Measurements from ENCODE around the gene CCDC15.

Gene CCDC15

GRCh38 chr11:125071435-125071834, 117.4 kb downstream of the CCDC15 start:
- Histone ChIP-seq H3K9me3 (ENCODE audit: control insufficient read depth in 1 of 2, low read length in 2 of 2) (no peaks in the 10 kb centered on the region), H3K27me3 (ENCODE audit: low read depth, low read length) (no peaks in the 10 kb centered on the region), H3K4me3 (ENCODE audit: low read depth in 1 of 2, low read length in 2 of 2) (no peak overlapping the region), H3K27ac (ENCODE audit: low read length) (peak overlapping the region; percentile 63), H3K4me1 (ENCODE audit: control insufficient read depth in 1 of 2, insufficient read depth in 2 of 2, low read length in 2 of 2) (peaks cover 0 to 17% of the 10 kb centered on the region in 2 donors), H3K36me3 (ENCODE audit: control insufficient read depth in 1 of 2, insufficient read depth in 2 of 2, low read length in 2 of 2) (no peaks in the 10 kb centered on the region)

GRCh38 chr11:125071846-125072217, 117.8 kb downstream of the CCDC15 start:
- no peak overlapping the region for H3K27ac ChIP-seq (ENCODE audit: low read length)
- H3K27me3 ChIP-seq (ENCODE audit: low read depth, low read length) = no peaks in the 10 kb centered on the region
- peaks cover 0 to 17% of the 10 kb centered on the region in 2 donors for H3K4me1 ChIP-seq (ENCODE audit: control insufficient read depth in 1 of 2, insufficient read depth in 2 of 2, low read length in 2 of 2)

DNA sequence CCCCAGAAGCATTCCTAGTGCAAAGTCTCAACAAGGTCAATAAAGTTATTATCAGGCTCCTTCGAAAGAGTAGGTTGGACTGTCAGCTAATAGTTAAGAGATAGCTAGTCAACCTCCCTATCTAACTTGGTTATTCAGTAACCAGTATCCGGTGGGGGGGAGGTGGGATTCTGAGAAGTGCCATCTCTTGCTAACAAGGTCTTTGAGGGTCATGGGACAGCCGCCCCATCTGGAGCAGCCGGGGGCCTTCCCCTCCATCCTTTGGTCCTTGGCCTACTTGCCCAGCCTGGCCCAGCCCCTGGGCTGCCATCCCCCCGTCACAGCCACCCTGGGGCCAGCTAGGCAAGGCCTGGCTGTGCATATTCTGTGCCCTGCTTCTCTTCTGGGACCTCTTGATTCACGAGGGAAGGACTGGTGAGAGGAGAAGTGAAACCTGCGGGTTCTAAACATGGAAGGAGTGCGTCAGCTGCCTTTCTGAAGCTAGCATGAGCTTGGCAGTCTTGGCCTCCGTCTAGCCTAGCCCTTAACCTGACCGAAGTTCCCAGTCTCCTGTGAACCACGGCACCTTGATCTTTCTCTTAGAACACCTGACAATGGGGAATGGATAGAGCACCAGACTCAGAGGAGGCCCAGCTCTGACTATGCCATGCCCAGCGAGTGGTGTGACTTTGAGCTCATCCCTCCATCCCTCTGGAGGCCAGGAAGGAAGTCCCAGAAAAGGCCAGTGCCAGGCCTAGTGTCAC, 118.4 kb downstream of the CCDC15 start:
- peaks cover 0 to 17% of the 10 kb centered on the region in 2 donors for H3K4me1 ChIP-seq (ENCODE audit: control insufficient read depth in 1 of 2, insufficient read depth in 2 of 2, low read length in 2 of 2)
- H3K36me3 ChIP-seq (ENCODE audit: control insufficient read depth in 1 of 2, insufficient read depth in 2 of 2, low read length in 2 of 2) = no peaks in the 10 kb centered on the region
- H3K4me3 ChIP-seq (ENCODE audit: low read depth in 1 of 2, low read length in 2 of 2) = no peak overlapping the region
- no peaks in the 10 kb centered on the region for H3K27me3 ChIP-seq (ENCODE audit: low read depth, low read length)
- no peaks in the 10 kb centered on the region for H3K9me3 ChIP-seq (ENCODE audit: control insufficient read depth in 1 of 2, low read length in 2 of 2)
- H3K27ac ChIP-seq (ENCODE audit: low read length) = no peak overlapping the region

More at GRCh38 chr11:125071846-125072217, 117.8 kb downstream of the CCDC15 start:
- Histone ChIP-seq H3K9me3 (ENCODE audit: control insufficient read depth in 1 of 2, low read length in 2 of 2) (no peaks in the 10 kb centered on the region), H3K4me3 (ENCODE audit: low read depth in 1 of 2, low read length in 2 of 2) (no peak overlapping the region), H3K36me3 (ENCODE audit: control insufficient read depth in 1 of 2, insufficient read depth in 2 of 2, low read length in 2 of 2) (no peaks in the 10 kb centered on the region)

DNA sequence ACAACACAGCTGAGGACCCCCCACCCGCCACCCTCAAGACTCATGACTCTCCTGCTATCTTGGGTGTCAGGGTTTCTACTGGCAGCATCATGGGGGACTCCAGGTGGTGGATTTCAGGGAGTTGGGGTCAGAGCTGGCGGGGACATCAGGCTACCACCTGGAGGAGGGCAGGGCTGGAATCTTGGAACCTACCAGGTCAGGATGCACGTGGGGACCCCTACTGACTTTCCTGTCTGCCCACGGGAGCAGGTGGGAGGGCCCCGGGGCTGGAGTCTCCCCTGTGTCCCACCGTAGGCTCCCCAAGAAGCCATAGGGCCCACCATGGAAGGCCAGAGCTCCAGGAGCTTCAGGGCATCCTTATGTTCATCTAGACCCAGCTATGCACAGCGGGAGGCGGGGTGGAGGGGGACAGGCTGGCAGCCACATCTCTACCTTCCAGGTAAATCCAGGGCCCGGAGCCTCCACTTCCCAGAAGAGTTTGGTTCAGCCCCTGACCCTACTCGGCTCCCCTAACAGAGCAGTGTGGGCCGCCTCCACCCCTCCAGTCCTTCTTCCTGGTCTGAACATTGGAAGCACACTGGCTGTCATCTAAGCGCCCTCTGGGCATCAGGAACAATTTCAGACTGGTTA, 119.1 kb downstream of the CCDC15 start:
- H3K4me1 ChIP-seq (ENCODE audit: control insufficient read depth in 1 of 2, insufficient read depth in 2 of 2, low read length in 2 of 2) = peaks cover 0 to 17% of the 10 kb centered on the region in 2 donors
- no peak overlapping the region for H3K27ac ChIP-seq (ENCODE audit: low read length)
- no peaks in the 10 kb centered on the region for H3K27me3 ChIP-seq (ENCODE audit: low read depth, low read length)
- no peak overlapping the region for H3K4me3 ChIP-seq (ENCODE audit: low read depth in 1 of 2, low read length in 2 of 2)
- no peaks in the 10 kb centered on the region for H3K9me3 ChIP-seq (ENCODE audit: control insufficient read depth in 1 of 2, low read length in 2 of 2)
- H3K36me3 ChIP-seq (ENCODE audit: control insufficient read depth in 1 of 2, insufficient read depth in 2 of 2, low read length in 2 of 2) = no peaks in the 10 kb centered on the region

DNA sequence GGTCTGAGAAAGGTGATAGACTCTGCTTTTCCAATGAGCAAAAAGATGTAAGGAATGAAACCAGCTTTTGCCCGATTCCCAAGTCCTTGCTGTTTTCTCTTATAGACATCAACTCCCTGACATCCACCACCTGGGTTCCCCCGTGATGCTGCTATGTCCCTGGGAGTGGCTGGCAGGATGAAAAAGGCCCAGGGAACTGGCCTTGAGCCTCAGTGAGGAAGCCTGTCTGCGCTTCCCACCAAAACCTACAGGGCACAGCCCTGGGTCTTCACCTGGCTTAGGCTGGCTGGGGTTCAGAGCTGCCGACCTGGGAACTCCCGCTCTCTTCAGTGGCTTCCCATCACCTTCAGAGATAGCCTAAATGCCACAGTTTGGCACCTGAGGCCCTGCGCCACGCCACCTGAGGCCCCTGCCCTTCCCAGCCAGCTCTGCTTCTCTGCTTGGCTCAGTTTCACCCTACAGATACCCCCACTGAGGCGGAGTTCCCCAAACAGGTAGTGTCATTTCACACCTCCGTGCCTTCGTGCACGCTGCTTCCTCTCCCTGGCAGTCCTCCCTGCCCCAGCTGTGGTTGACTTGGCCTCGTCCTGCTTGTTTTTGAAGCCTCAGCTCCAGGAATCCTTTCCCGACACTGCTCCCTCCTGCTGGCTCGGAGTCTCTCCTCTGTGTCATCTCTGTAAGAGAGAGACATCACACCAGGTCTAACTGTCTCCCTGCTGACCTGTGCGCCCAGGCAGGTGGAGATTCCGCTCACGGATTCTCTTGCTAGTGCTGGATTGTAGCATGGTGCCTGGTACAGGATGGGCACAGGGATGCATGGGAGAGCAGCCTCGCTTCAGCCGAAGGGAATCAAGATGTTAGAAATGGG, 119.8 kb downstream of the CCDC15 start:
- Histone ChIP-seq H3K36me3 (ENCODE audit: control insufficient read depth in 1 of 2, insufficient read depth in 2 of 2, low read length in 2 of 2) (no peaks in the 10 kb centered on the region), H3K9me3 (ENCODE audit: control insufficient read depth in 1 of 2, low read length in 2 of 2) (no peaks in the 10 kb centered on the region), H3K4me1 (ENCODE audit: control insufficient read depth in 1 of 2, insufficient read depth in 2 of 2, low read length in 2 of 2) (peaks cover 0 to 17% of the 10 kb centered on the region in 2 donors), H3K4me3 (ENCODE audit: low read depth in 1 of 2, low read length in 2 of 2) (no peak overlapping the region), H3K27me3 (ENCODE audit: low read depth, low read length) (no peaks in the 10 kb centered on the region), H3K27ac (ENCODE audit: low read length) (no peak overlapping the region)

DNA sequence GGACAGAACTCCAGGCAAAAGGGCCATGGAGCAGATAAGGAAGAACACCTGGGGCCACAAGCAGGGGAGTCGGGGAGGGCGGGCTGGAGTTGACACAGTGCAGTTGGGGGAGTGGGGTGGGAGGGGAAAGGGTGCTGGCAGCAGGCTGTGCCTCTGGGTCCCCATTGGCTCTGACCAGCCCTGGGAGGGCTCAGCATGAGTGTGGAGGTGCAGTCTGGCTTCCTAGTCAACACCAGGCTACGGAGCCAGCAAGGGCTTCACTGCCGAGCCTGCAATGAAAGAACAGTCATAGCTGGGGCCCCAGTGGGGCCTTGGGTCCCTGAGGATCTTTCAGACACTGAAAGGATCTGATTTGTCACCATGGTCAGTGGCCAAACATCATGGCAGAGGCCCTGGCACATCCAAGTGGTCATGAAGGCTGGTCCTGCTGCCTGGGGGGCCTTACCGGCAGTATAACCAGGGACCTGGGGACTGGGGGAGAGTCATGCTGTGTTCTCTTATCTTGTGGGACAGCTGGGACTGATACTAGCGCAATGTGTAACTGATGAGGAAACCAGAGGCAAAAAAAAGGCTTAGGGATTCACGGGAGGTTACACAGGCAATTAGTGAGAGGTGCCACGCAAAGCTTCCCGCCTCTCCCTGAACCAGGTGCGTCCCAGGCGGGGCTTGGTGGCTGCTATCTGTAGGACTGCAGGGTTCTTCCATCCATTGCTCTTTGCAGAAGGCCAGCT, 120.7 kb downstream of the CCDC15 start:
- no peaks in the 10 kb centered on the region for H3K9me3 ChIP-seq (ENCODE audit: control insufficient read depth in 1 of 2, low read length in 2 of 2)
- peaks cover 0 to 13% of the 10 kb centered on the region in 2 donors for H3K4me1 ChIP-seq (ENCODE audit: control insufficient read depth in 1 of 2, insufficient read depth in 2 of 2, low read length in 2 of 2)
- H3K4me3 ChIP-seq (ENCODE audit: low read depth in 1 of 2, low read length in 2 of 2) = no peak overlapping the region
- no peak overlapping the region for H3K27ac ChIP-seq (ENCODE audit: low read length)
- no peaks in the 10 kb centered on the region for H3K36me3 ChIP-seq (ENCODE audit: control insufficient read depth in 1 of 2, insufficient read depth in 2 of 2, low read length in 2 of 2)
- H3K27me3 ChIP-seq (ENCODE audit: low read depth, low read length) = no peaks in the 10 kb centered on the region

- Histone ChIP-seq H3K36me3 (ENCODE audit: control insufficient read depth in 1 of 2, insufficient read depth in 2 of 2, low read length in 2 of 2) (no peaks in the 10 kb centered on the region), H3K9me3 (ENCODE audit: control insufficient read depth in 1 of 2, low read length in 2 of 2) (no peaks in the 10 kb centered on the region), H3K27me3 (ENCODE audit: low read depth, low read length) (no peaks in the 10 kb centered on the region), H3K4me3 (ENCODE audit: low read depth in 1 of 2, low read length in 2 of 2) (no peak overlapping the region), H3K27ac (ENCODE audit: low read length) (no peak overlapping the region), H3K4me1 (ENCODE audit: control insufficient read depth in 1 of 2, insufficient read depth in 2 of 2, low read length in 2 of 2) (peaks cover 0 to 10% of the 10 kb centered on the region in 2 donors)
These were observed 121.2 kb downstream of the CCDC15 start for GRCh38 chr11:125075242-125075625.

- H3K27me3 ChIP-seq (ENCODE audit: low read depth, low read length) = no peaks in the 10 kb centered on the region
- no peaks in the 10 kb centered on the region for H3K9me3 ChIP-seq (ENCODE audit: control insufficient read depth in 1 of 2, low read length in 2 of 2)
- no peaks in the 10 kb centered on the region for H3K36me3 ChIP-seq (ENCODE audit: control insufficient read depth in 1 of 2, insufficient read depth in 2 of 2, low read length in 2 of 2)
- H3K27ac ChIP-seq (ENCODE audit: low read length) = no peak overlapping the region
- peaks cover 0 to 5% of the 10 kb centered on the region in 2 donors for H3K4me1 ChIP-seq (ENCODE audit: control insufficient read depth in 1 of 2, insufficient read depth in 2 of 2, low read length in 2 of 2)
- no peak overlapping the region for H3K4me3 ChIP-seq (ENCODE audit: low read depth in 1 of 2, low read length in 2 of 2)
These were observed 121.9 kb downstream of the CCDC15 start for GRCh38 chr11:125075900-125076317.

DNA sequence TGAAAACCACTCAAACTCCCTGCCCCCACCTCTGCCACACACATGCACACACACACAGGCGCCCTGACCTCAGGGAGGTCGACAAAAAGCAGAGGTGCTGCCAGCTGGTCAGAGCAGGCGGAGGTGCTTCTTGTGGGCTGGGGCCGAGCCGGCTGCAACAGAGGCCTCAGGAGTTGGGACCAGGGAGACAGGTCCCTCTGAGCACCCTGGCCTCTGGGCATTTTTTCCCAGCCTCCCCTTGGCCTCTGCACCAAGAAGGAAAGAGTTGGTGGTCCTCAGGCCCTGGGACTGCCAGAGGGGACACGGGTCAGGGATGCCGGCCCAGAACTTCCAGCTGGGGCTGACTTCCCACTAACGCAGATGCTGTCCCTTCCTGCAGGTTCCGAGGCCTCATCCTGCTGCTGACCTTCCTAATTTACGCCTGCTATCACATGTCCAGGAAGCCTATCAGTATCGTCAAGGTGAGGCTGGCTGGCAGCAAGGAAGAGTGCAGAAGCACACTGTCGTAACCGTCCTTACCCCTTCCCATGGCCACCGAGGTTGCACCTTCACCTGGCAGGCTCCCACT, 122.5 kb downstream of the CCDC15 start:
- H3K27ac ChIP-seq (ENCODE audit: low read length) = no peak overlapping the region
- H3K4me1 ChIP-seq (ENCODE audit: control insufficient read depth in 1 of 2, insufficient read depth in 2 of 2, low read length in 2 of 2) = peaks cover 0 to under 1% of the 10 kb centered on the region in 2 donors
- H3K9me3 ChIP-seq (ENCODE audit: control insufficient read depth in 1 of 2, low read length in 2 of 2) = no peaks in the 10 kb centered on the region
- no peak overlapping the region for H3K4me3 ChIP-seq (ENCODE audit: low read depth in 1 of 2, low read length in 2 of 2)
- no peaks in the 10 kb centered on the region for H3K36me3 ChIP-seq (ENCODE audit: control insufficient read depth in 1 of 2, insufficient read depth in 2 of 2, low read length in 2 of 2)
- H3K27me3 ChIP-seq (ENCODE audit: low read depth, low read length) = no peaks in the 10 kb centered on the region

DNA sequence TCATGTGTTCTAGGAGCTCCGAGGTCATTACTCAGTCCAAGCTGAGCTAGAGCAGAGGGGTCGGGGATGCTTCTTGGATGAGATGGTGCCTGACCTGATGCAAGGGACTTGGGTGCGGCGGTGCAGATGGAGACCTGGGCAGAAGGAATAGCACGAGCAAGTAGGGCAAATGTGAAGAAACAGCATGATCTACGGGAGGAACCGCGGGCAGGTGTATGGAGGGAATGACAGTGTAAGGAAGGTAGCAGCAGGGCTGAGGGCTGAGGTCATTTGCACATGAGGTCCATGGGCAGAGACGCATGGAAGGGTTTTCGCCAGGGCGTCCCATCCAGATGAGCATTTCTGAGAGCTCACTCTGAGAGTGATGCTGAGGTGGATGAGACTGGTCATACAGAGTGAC, 124.0 kb downstream of the CCDC15 start:
- no peaks in the 10 kb centered on the region for H3K36me3 ChIP-seq (ENCODE audit: control insufficient read depth in 1 of 2, insufficient read depth in 2 of 2, low read length in 2 of 2)
- H3K9me3 ChIP-seq (ENCODE audit: control insufficient read depth in 1 of 2, low read length in 2 of 2) = no peaks in the 10 kb centered on the region
- no peak overlapping the region for H3K27ac ChIP-seq (ENCODE audit: low read length)
- H3K4me3 ChIP-seq (ENCODE audit: low read depth in 1 of 2, low read length in 2 of 2) = no peak overlapping the region
- H3K4me1 ChIP-seq (ENCODE audit: control insufficient read depth in 1 of 2, insufficient read depth in 2 of 2, low read length in 2 of 2) = no peaks in the 10 kb centered on the region
- no peaks in the 10 kb centered on the region for H3K27me3 ChIP-seq (ENCODE audit: low read depth, low read length)
